GM23338 (cell line): ENCODE data around the gene SSTR4. TPM values are rescaled to one million over a fixed set of nuclear protein-coding genes. Genes with fewer than 3 reads are reported as not detected.

ENCODE experiments used
- ATAC-seq: fragments of 200-7000 bp; cut with Tn5 transposase; 3 replicates; pipeline ENCODE4 v1.9.1; 2020
- DNase-seq: peaks from one replicate; pipeline ENCODE4 v3.0.0-alpha.2; 2015; ENCODE audit warnings: low spot score
- H2AFZ ChIP-seq: fragments of 200-600 bp; sonication (generic); 2 replicates; pipeline ENCODE4 v1.8.0; 2016; ENCODE audit warnings: antibody characterized with exemption, mild to moderate bottlenecking, moderate library complexity
- H3F3A ChIP-seq: fragments of 200-600 bp; sonication (generic); replicated peaks from 2 replicates; pipeline ENCODE4 v1.8.0; 2017; ENCODE audit warnings: antibody characterized with exemption, mixed run types, low read depth
- H3K27ac ChIP-seq: fragments of 200-600 bp; sonication (generic); 2 replicates; pipeline ENCODE4 v1.6.1; 2016; ENCODE audit warnings: low read depth
- H3K27me3 ChIP-seq: fragments of 200-600 bp; sonication (generic); 2 replicates; pipeline ENCODE4 v1.8.0; 2016; ENCODE audit warnings: mild to moderate bottlenecking, mixed run types, moderate library complexity; ENCODE audit not compliant: insufficient read depth
- H3K36me3 ChIP-seq: fragments of 200-600 bp; sonication (generic); 2 replicates; pipeline ENCODE4 v1.8.0; 2016; ENCODE audit warnings: mild to moderate bottlenecking; ENCODE audit not compliant: insufficient read depth
- H3K4me1 ChIP-seq: fragments of 200-600 bp; sonication (generic); 2 replicates; pipeline ENCODE4 v1.8.0; 2016; ENCODE audit warnings: mild to moderate bottlenecking, moderate library complexity; ENCODE audit not compliant: insufficient read depth
- H3K4me2 ChIP-seq: fragments of 200-600 bp; sonication (generic); 2 replicates; pipeline ENCODE4 v1.7.1; 2017; ENCODE audit warnings: mixed run types
- H3K4me3 ChIP-seq: fragments of 200-600 bp; sonication (generic); 2 replicates; pipeline ENCODE4 v1.6.1; 2016; ENCODE audit warnings: mixed run types
- H3K79me2 ChIP-seq: fragments of 200-600 bp; sonication (generic); replicated peaks from 2 replicates; pipeline ENCODE4 v1.8.0; 2017; ENCODE audit warnings: mild to moderate bottlenecking; ENCODE audit not compliant: insufficient read depth
- H3K9me2 ChIP-seq: fragments of 200-600 bp; sonication (generic); 2 replicates; pipeline ENCODE4 v1.8.0; 2017; ENCODE audit not compliant: insufficient read depth
- H4K20me1 ChIP-seq: fragments of 200-600 bp; sonication (generic); replicated peaks from 2 replicates; pipeline ENCODE4 v1.8.0; 2017; ENCODE audit warnings: mild to moderate bottlenecking; ENCODE audit not compliant: insufficient read depth
- H3K27ac Mint-ChIP-seq: 2 replicates; pipeline ENCODE4 v1.8.0; 2020; ENCODE audit warnings: inconsistent platforms, mild to moderate bottlenecking, moderate library complexity, mixed read lengths
- H3K27me3 Mint-ChIP-seq: 3 replicates; pipeline ENCODE4 v1.8.0; 2022; ENCODE audit warnings: low read depth, mild to moderate bottlenecking, moderate library complexity, mixed read lengths, inconsistent platforms; ENCODE audit not compliant: insufficient read depth, poor library complexity
- H3K36me3 Mint-ChIP-seq: 3 replicates; pipeline ENCODE4 v1.8.0; 2021; ENCODE audit warnings: low read depth, mild to moderate bottlenecking, inconsistent platforms, moderate library complexity, mixed read lengths
- H3K4me1 Mint-ChIP-seq: 3 replicates; pipeline ENCODE4 v1.8.0; 2020; ENCODE audit warnings: mild to moderate bottlenecking, inconsistent platforms, mixed read lengths
- H3K4me3 Mint-ChIP-seq: 3 replicates; pipeline ENCODE4 v1.8.0; 2021; ENCODE audit warnings: moderate library complexity, mild to moderate bottlenecking, inconsistent platforms, mixed read lengths
- H3K9me3 Mint-ChIP-seq: 3 replicates; pipeline ENCODE4 v1.8.0; 2020; ENCODE audit warnings: moderate library complexity, mild to moderate bottlenecking, inconsistent platforms, mixed read lengths
- CREB1 ChIP-seq: fragments of 250-450 bp; sonication (Bioruptor Pico); IDR thresholded peaks from 2 replicates; pipeline ENCODE4 v1.5.0; 2020; ENCODE audit warnings: low read depth, mild to moderate bottlenecking, moderate library complexity
- CTCF ChIP-seq, 2 experiments: fragments of 200-600 bp in 1 of 2; sonication (generic) in 1 of 2; conservative IDR thresholded peaks; 2 replicates each; pipeline versions ENCODE4 v1.5.1 to v1.6.1; 2016 to 2017; ENCODE audit warnings: antibody characterized with exemption in 2 of 2, low read depth in 2 of 2, mild to moderate bottlenecking in 2 of 2, moderate library complexity in 1 of 2
- ETS1 ChIP-seq: IDR thresholded peaks from 2 replicates; pipeline ENCODE4 v1.6.1; 2016; ENCODE audit warnings: antibody characterized with exemption
- EZH2phosphoT487 ChIP-seq: fragments of 200-600 bp; sonication (generic); IDR thresholded peaks from one replicate; pipeline ENCODE4 v1.8.1; 2018; ENCODE audit warnings: antibody characterized with exemption; ENCODE audit not compliant: unreplicated experiment
- JUNB ChIP-seq: IDR thresholded peaks from one replicate; pipeline ENCODE4 v1.6.1; 2016; ENCODE audit warnings: antibody characterized with exemption; ENCODE audit not compliant: unreplicated experiment
- POLR2AphosphoS5 ChIP-seq: IDR thresholded peaks from 2 replicates; pipeline ENCODE4 v1.6.1; 2016; ENCODE audit warnings: antibody characterized with exemption, low read depth
- REST ChIP-seq: IDR thresholded peaks from one replicate; pipeline ENCODE4 v1.6.1; 2018; ENCODE audit warnings: antibody characterized with exemption; ENCODE audit not compliant: unreplicated experiment
- STAT1 ChIP-seq: IDR thresholded peaks from one replicate; pipeline ENCODE4 v1.6.1; 2016; ENCODE audit warnings: antibody characterized with exemption; ENCODE audit not compliant: unreplicated experiment
- ZNF114 ChIP-seq: fragments of 250-450 bp; sonication (Bioruptor Pico); IDR thresholded peaks from 2 replicates; pipeline ENCODE4 v1.5.0; 2020; ENCODE audit warnings: mild to moderate bottlenecking, moderate library complexity
- polyA plus RNA-seq: library from polyadenylated mRNA; unstranded; fragments of >200 nt; fragmentation: Nextera tagmentation; extraction: Ambion mirVana; gene quantifications from 2 replicates; pipeline ENCODE4 v1.2.1, GENCODE V29; 2016
- total RNA-seq: library from RNA; depleted of rRNA; stranded (reverse); fragments of >200 nt; shearing (Covaris generic); gene quantifications from 2 replicates; pipeline ENCODE4 v1.2.3, GENCODE V29; 2014

SSTR4 gene
- total and polyA plus RNA-seq, 2 experiments from 2014 or later, result not detected

GRCh38 chr20:23084282-23084844 lies 49.3 kb downstream of the SSTR4 start (continued):
- TF ChIP-seq REST (no peak), ZNF114 (CRISPR knock-in tag) (no peak), STAT1 (no peak), ETS1 (no peak), CREB1 (CRISPR knock-in tag) (no peak)

DNA sequence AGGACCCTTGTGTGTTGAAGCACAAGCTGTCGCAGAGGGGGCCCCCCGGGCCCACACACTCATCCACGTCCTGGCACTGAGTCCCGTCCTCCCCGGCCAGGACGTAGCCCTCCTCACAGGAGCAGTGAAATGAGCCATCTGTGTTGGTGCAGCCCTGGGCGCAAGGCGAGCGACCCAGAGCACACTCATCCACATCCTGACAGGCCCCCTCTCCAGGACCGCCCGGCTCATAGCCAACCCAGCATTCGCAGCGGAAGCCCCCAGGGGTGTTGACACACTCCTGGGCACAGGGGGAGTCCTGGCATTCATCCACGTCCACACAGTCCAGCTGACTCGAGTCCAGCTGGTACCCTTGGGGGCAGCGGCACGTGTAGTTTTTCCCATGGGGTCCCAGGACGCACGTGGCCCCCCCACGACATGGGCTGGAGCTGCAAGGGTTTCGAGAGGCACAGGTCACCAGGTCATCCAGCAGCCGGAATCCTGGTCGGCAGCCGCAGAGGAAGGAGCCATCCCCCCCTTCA lies 49.8 kb downstream of the SSTR4 start:
- Mint-ChIP-seq H3K4me1 (peaks cover 24% of the 10 kb centered on the region), H3K36me3 (no peaks in the 10 kb centered on the region), H3K4me3 (no peak overlapping the region), H3K9me3 (no peaks in the 10 kb centered on the region), H3K27me3 (peaks cover 8% of the 10 kb centered on the region), H3K27ac (no peak overlapping the region)
- ATAC-seq (no peak), DNase-seq (no peak)
- Histone ChIP-seq H3K79me2 (no peaks in the 10 kb centered on the region), H3K9me2 (no peaks in the 10 kb centered on the region), H3K4me1 (no peaks in the 10 kb centered on the region; the same call in 1 of the 2 replicates), H2AFZ (no peak overlapping the region), H3K4me3 (no peak overlapping the region), H3K4me2 (no peak overlapping the region), H3F3A (no peaks in the 10 kb centered on the region), H3K27me3 (no peaks in the 10 kb centered on the region), H4K20me1 (no peaks in the 10 kb centered on the region), H3K27ac (no peak overlapping the region), H3K36me3 (no peaks in the 10 kb centered on the region)
- no peak for TF ChIP-seq EZH2phosphoT487
- TF ChIP-seq JUNB, result no peak
- no peak for TF ChIP-seq ETS1
- no peak for TF ChIP-seq CTCF (conservative IDR thresholded peaks at IDR 0.05; ENCODE audit: low read depth in 2 of 2)
- TF ChIP-seq POLR2AphosphoS5, result no peak
- TF ChIP-seq REST, result no peak
- no peak for TF ChIP-seq CREB1 (CRISPR knock-in tag)
